Measurements from ENCODE around the gene NAALADL2. TPM values are rescaled to one million over a fixed set of nuclear protein-coding genes. Genes with fewer than 3 reads are reported as not detected.

NAALADL2 gene
- total RNA-seq, 2 experiments from 2014 or later = not detected

DNA sequence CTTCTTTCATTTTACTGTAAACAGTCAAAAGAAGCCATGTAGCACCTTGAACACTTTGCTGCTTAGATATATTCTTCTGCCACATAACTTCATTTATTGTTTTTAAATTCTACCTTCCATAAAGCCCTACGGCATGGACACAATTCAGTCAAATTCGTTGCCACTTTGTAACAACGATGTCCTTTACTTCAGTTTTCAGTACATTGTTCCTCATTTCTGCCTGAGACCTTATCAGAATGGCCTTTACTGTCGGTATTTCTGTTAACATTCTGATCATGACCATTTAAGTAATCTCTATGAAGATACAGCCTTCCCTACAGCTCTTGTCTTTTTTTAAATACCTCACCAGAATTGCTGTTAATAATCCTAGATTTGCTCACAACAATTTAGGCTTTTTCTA, 466.9 kb downstream of the NAALADL2 start:
- no peaks in the 10 kb centered on the region for H3K36me3 Mint-ChIP-seq (ENCODE audit: low read depth)
- H3K4me1 Mint-ChIP-seq = no peaks in the 10 kb centered on the region
- H3K9me3 Mint-ChIP-seq = peaks cover 1% of the 10 kb centered on the region
- no peak overlapping the region for H3K27ac Mint-ChIP-seq
- POLR2A ChIA-PET = no interaction called here
- no peaks in the 10 kb centered on the region for H3K27me3 Mint-ChIP-seq
- no peak for DNase-seq
- no peak overlapping the region for H3K4me3 Mint-ChIP-seq
- CTCF ChIA-PET = no interaction called here

DNA sequence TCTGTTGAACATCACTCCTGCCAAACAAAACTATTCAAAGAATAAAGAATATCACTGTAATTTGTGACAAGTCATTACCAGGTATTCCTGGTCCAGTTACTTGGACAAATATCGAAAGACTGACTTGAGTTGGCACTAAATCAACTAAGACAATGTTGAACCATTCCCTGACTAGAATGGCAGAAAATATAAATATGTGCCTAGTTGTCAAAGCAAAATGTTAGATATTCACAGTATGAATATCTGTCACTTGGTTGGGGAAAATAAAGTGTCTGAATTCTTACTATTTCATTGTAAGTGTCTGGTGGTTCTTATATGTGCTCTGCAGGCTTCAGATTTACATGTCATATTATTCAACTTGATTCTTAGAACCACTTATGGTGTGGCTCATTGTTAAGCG, 470.2 kb downstream of the NAALADL2 start:
- ChIA-PET CTCF (no interaction called here), POLR2A (no interaction called here)
- no peaks in the 10 kb centered on the region for H3K27me3 Mint-ChIP-seq
- H3K4me3 Mint-ChIP-seq = no peak overlapping the region
- H3K36me3 Mint-ChIP-seq (ENCODE audit: low read depth) = no peaks in the 10 kb centered on the region
- no peak for DNase-seq
- H3K4me1 Mint-ChIP-seq = no peaks in the 10 kb centered on the region
- peaks cover 1% of the 10 kb centered on the region for H3K9me3 Mint-ChIP-seq
- no peak overlapping the region for H3K27ac Mint-ChIP-seq

DNA sequence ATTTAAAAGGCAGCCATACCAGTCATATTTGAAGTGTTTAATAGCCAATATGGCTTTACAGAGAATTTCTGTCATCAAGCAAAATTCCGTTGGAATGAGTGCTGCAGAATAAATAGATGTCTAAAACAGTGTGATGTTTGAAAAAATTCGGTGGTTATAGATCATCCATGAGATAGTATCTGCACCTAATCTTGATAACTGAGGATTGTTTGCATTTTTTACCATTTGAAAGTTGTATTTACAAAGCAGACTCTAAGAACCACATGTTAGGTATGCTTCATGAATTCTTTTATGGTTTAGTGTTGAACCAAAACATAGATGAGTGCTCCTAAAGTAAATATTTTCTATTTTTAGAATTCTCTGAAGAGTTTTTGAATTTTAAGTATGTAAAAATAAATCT, 476.1 kb downstream of the NAALADL2 start:
- H3K4me1 Mint-ChIP-seq = no peaks in the 10 kb centered on the region
- POLR2A ChIA-PET = no interaction called here
- DNase-seq = no peak
- CTCF ChIA-PET = no interaction called here
- H3K4me3 Mint-ChIP-seq = no peak overlapping the region
- no peaks in the 10 kb centered on the region for H3K36me3 Mint-ChIP-seq (ENCODE audit: low read depth)
- peaks cover 1% of the 10 kb centered on the region for H3K9me3 Mint-ChIP-seq
- no peaks in the 10 kb centered on the region for H3K27me3 Mint-ChIP-seq
- H3K27ac Mint-ChIP-seq = no peak overlapping the region

DNA sequence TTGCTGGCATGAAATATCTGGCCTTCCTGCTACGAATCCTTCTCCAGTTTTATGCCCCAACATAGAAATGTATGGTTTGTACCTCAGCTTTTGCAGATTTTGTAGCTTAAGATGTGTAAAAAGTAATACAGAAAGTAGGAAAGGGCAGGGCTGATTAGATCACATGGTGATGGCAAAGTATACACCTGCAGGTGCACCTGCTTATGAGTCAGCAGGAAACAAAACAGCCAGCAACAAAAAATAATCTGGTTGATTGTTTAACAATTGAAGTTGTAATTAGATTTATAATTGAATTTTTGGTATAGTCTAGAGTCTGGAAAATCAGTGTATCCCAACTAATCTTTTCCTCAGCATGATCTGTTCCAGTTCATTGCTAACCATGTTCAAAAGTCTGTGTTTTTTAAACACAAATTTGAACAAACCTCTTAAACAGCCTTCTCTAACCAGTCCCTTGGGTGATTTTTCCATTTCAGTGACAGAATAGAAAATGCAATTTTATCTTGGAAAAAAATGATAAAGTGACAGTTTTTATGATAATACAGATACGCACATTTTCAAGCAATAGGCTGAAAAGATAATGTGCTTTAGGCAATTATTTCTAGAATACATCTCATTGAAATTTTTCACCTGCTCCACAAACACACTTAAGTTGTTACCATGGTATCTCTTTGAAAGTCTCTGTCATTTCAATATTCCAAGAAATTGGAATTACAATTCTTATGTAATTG, 477.4 kb downstream of the NAALADL2 start:
- ChIA-PET CTCF (no interaction called here), POLR2A (no interaction called here)
- no peak for DNase-seq
- no peaks in the 10 kb centered on the region for H3K27me3 Mint-ChIP-seq
- H3K27ac Mint-ChIP-seq = no peak overlapping the region
- no peaks in the 10 kb centered on the region for H3K9me3 Mint-ChIP-seq
- H3K4me3 Mint-ChIP-seq = no peak overlapping the region
- no peaks in the 10 kb centered on the region for H3K36me3 Mint-ChIP-seq (ENCODE audit: low read depth)
- no peaks in the 10 kb centered on the region for H3K4me1 Mint-ChIP-seq

DNA sequence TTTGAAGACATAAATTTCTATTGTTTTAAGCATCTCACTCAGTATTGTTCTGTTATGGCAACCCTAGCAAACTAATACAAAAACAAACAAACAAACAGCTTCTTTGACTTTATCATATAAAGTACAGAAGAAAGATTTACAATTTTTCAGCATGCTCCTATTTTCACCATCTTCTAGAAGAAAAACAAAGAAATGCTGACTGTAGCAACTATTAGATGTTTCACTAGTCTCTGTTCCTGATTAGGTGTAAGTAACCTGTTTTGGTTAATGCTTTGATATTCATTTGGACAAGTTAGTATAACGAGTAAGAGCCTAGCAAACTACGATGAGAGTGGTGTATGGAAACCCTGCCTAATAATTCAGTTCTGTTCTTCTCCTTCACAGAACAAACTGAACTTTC, 478.5 kb downstream of the NAALADL2 start:
- POLR2A ChIA-PET = no interaction called here
- CTCF ChIA-PET = no interaction called here
- H3K4me3 Mint-ChIP-seq = no peak overlapping the region
- H3K27ac Mint-ChIP-seq = no peak overlapping the region
- H3K36me3 Mint-ChIP-seq (ENCODE audit: low read depth) = no peaks in the 10 kb centered on the region
- no peaks in the 10 kb centered on the region for H3K9me3 Mint-ChIP-seq
- no peaks in the 10 kb centered on the region for H3K27me3 Mint-ChIP-seq
- H3K4me1 Mint-ChIP-seq = no peaks in the 10 kb centered on the region
- DNase-seq = no peak

DNA sequence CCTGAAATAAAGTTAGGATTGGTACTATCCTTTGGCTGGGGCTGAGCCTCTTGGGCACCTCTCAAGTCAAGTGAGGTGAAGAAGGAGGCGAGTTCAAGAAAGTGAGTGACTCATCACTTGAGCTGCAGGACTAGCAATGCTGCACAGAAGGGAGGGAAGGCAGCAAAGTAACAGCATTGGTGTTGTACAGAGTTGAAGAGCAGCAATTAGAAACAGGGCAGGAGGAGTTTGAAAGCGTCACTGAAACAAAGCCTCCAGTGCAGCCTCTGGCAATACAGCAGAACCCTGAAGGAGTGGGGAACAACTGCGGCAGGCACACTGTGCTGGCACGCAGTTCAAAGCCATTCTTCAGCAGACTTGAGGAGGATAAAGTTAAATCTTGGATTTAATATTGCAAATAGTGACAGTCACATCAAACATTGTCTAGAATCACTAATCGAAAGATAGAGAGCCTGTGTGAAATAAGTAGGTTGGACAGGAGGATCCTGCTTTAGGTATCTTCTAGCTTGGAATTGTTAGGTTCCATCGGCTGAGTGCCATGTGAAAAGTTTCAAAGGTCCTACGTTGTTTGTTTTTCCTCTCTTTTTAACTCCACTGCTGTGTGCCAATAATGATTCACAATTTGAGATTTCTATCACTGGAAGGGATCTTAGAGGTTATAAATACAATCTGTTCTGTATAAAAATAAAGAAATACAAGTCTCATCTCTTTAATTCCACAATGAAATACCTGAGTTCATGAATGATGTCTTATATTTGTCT, 479.8 kb downstream of the NAALADL2 start:
- Mint-ChIP-seq H3K9me3 (no peaks in the 10 kb centered on the region), H3K4me1 (no peaks in the 10 kb centered on the region), H3K27me3 (no peaks in the 10 kb centered on the region), H3K27ac (no peak overlapping the region), H3K36me3 (ENCODE audit: low read depth) (no peaks in the 10 kb centered on the region), H3K4me3 (no peak overlapping the region)
- POLR2A ChIA-PET = no interaction called here
- no peak for DNase-seq
- CTCF ChIA-PET = no interaction called here

DNA sequence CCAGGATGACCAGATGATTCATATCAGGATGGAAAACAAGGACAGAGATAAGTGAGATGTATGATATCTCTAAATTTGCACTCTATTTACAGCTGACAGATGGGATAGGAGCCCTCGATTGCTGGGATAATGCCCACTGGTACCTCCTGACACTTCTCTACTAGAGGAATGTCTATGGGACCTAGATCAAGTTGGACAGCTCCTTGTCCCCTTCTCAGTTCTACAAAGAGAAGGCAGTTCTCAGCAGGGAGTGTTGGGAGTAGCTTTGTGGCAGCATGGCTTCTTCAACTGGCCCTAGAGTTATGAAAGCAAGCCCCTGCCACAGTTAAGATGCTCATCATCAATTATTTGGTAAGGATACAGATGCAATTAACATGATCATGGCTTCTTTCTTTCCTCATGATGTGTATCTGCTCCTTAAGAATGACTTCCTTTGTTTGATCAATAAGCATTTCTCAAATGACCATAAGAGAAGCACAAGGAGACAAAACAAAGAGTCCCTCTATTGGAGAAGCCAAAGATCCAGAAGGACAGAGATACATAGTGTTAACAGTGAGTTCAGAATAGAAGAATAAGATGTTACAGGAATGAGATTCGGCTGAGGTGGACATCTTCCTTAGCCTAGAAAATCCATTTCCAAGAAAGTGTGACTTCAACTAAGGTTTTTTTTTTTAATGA, 481.3 kb downstream of the NAALADL2 start:
- ChIA-PET CTCF (no interaction called here), POLR2A (no interaction called here)
- H3K9me3 Mint-ChIP-seq = peaks cover 3% of the 10 kb centered on the region
- no peaks in the 10 kb centered on the region for H3K36me3 Mint-ChIP-seq (ENCODE audit: low read depth)
- H3K4me3 Mint-ChIP-seq = no peak overlapping the region
- no peaks in the 10 kb centered on the region for H3K4me1 Mint-ChIP-seq
- no peak overlapping the region for H3K27ac Mint-ChIP-seq
- H3K27me3 Mint-ChIP-seq = no peaks in the 10 kb centered on the region
- no peak for DNase-seq

DNA sequence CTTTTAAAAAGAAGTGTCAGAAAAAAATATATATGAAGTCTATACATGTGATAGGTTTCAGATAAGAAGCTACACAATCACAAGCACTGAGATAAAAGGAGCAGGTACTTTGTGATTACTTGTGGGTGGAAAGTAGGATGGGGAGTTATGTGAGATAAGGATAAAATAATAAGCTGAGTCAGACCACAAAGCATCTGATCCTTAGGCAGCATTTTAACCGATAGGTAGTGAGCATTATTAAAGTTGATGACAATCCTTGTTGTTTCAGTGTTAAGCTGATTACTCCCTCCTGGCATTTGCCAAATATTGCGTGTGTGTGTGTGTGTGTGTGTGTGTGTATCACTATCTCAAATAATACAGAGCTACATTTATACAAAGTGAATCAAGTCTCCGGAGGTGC, 483.1 kb downstream of the NAALADL2 start:
- Mint-ChIP-seq H3K4me1 (no peaks in the 10 kb centered on the region), H3K27ac (no peak overlapping the region), H3K4me3 (no peak overlapping the region), H3K36me3 (ENCODE audit: low read depth) (no peaks in the 10 kb centered on the region), H3K9me3 (peaks cover 4% of the 10 kb centered on the region), H3K27me3 (no peaks in the 10 kb centered on the region)
- CTCF ChIA-PET = no interaction called here
- POLR2A ChIA-PET = no interaction called here
- DNase-seq = no peak

DNA sequence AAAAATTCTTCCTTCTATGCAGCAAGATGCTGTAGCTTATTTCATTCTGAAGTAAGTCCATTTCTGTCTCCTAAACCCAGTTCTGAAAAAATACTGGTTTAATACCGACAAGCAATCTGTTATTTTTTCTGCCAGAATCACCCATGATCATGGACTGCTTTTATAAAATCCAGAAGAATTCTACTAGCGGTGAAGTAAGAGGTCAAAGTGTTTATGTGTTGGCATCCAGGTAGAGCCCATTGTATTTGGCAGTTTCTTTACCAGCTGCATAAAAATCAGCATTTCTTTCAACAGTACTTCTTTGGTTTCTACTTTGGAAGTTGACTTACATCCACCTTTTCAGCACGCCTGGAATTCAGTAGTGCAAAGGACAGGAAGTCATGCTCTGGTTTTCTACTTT, 484.8 kb downstream of the NAALADL2 start:
- Mint-ChIP-seq H3K27ac (no peak overlapping the region), H3K4me1 (no peaks in the 10 kb centered on the region), H3K27me3 (no peaks in the 10 kb centered on the region), H3K9me3 (peaks cover 4% of the 10 kb centered on the region), H3K4me3 (no peak overlapping the region), H3K36me3 (ENCODE audit: low read depth) (no peaks in the 10 kb centered on the region)
- no peak for DNase-seq
- ChIA-PET CTCF (no interaction called here), POLR2A (no interaction called here)

DNA sequence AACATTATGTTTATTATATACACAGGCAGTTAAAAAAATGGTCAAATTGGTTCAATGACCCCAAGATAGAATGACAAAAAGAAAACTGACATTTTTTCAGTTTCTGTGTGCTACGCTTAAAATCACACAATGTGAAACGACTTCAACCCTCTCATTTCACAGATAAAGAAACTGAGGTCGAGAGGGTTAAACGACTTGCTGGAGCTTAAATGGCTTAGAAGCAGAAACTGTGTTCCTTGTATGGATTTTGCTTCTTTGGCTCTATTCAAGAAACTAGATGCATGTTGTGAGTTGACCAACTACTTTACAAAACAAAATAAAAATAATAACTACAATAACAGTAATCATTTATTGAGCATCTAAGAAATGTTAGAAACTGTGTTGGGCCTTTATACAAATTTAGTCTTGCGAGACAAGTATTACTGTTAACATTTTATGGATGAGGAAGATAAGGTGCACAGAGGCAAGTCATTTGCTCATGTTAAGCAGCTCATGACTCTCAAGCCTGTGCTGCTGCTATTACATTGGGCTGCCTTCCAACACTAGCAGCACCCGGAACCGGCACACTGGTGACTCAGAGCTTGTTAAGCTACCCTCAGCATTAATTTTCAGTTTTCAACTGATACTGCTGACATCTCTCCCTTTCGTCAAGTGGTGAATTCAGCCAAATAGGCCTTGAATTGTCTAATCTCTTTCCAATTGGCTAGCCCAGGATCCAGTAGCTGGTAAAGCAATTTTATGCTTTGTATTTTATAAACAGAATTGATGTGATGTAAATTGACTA, 487.6 kb downstream of the NAALADL2 start:
- POLR2A ChIA-PET = no interaction called here
- Mint-ChIP-seq H3K4me3 (no peak overlapping the region), H3K9me3 (peaks cover 4% of the 10 kb centered on the region), H3K27me3 (no peaks in the 10 kb centered on the region), H3K27ac (no peak overlapping the region), H3K36me3 (ENCODE audit: low read depth) (no peaks in the 10 kb centered on the region), H3K4me1 (no peaks in the 10 kb centered on the region)
- CTCF ChIA-PET = no interaction called here
- no peak for DNase-seq

DNA sequence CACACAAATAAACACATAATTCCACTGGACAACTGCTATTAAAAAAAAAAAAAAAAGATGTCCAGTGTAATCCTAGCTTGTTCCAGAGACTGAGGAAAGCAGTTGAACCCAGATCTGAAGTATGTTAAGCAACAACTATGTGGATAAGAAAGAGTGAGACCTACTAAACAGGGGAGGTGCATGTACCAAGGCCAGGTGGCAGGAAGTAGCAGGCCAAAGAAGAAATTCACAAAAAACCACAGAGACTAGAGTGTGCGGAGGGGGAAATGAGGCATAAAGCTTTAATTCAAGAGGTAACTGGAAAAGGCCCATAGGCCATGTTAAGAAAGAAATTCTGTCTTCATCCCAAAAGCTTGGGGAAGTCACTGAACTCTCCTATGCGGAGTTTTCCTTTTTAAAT, 490.0 kb downstream of the NAALADL2 start:
- no peaks in the 10 kb centered on the region for H3K27me3 Mint-ChIP-seq
- H3K27ac Mint-ChIP-seq = no peak overlapping the region
- H3K9me3 Mint-ChIP-seq = peaks cover 4% of the 10 kb centered on the region
- DNase-seq = no peak
- no peaks in the 10 kb centered on the region for H3K4me1 Mint-ChIP-seq
- CTCF ChIA-PET = no interaction called here
- H3K36me3 Mint-ChIP-seq (ENCODE audit: low read depth) = no peaks in the 10 kb centered on the region
- no peak overlapping the region for H3K4me3 Mint-ChIP-seq
- POLR2A ChIA-PET = no interaction called here

DNA sequence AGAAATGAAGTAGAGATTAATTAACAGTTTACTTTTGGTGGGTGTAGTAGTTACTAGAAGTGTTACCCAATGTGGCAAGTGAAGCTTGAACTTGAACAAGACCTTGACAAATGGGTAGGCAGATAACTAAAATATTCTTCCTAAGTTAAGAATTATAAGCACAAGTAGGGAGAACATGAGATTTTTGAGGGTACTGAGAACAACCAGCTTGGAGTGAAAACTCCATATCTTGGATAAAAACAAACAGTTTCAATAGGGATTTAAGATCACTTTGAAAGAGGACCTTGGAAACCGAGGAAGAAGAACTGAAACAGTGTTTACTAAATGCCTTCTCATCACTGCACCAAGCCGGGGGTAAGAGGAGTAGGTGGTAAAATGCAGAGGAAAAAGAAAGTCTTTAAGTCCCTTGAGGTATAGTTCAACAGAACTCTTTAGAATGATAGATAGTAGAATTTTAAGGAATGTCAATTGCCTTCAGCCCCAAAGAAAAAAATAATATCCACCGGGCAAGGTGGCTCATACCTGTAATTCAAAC, 496.7 kb downstream of the NAALADL2 start:
- no peak for DNase-seq
- Mint-ChIP-seq H3K4me3 (no peak overlapping the region), H3K27ac (no peak overlapping the region), H3K4me1 (no peaks in the 10 kb centered on the region), H3K9me3 (no peaks in the 10 kb centered on the region), H3K27me3 (no peaks in the 10 kb centered on the region), H3K36me3 (ENCODE audit: low read depth) (no peaks in the 10 kb centered on the region)
- CTCF ChIA-PET = no interaction called here
- POLR2A ChIA-PET = no interaction called here

DNA sequence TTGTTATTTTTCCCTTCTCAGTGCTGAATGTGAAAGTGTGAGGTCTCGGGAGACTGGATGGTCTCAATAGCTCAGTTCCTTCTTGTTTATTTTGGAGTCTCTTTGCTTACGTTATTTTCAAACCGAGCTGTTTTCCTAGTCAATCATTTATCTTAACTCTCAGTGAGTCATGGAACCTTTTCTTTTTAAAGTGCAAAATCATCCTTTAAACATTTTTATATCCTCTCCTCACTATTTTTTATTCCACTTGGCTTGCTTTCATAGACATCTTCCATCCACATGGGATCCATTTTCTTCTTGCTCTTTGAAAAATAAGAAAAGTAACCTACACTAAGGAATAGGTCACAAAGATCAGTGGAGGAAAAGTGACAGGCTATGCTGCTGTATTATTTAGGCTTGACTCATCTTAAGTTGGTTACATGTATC, 497.8 kb downstream of the NAALADL2 start:
- Mint-ChIP-seq H3K4me1 (no peaks in the 10 kb centered on the region), H3K36me3 (ENCODE audit: low read depth) (no peaks in the 10 kb centered on the region), H3K27me3 (no peaks in the 10 kb centered on the region), H3K9me3 (no peaks in the 10 kb centered on the region), H3K27ac (no peak overlapping the region), H3K4me3 (no peak overlapping the region)
- POLR2A ChIA-PET = no interaction called here
- CTCF ChIA-PET = no interaction called here
- DNase-seq = no peak
